ENCODE results near the gene NXN. TPM values are rescaled to one million over a fixed set of nuclear protein-coding genes. Genes with fewer than 3 reads are reported as not detected.

The NXN gene
- total RNA-seq, 2 donors from 2014 or later, result 124 to 201 TPM

DNA sequence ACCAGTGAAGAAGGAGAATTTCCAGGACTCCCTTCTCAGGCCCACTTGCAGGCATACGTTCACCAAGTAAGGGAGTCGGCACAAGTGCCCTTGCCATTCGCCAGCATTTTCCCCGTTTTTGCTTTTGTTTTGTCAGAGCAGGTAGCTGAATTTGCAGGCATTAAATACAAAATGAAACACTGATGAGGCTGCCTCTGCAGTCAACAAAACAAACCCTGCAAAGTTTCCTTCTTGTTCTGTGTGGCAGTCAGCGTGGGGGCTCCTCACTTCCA lies 205.3 kb downstream of the NXN start:
- Histone ChIP-seq H3K36me3 (ENCODE audit: control insufficient read depth, insufficient read depth, low read length) (peaks cover 94% of the 10 kb centered on the region), H3K4me1 (ENCODE audit: control insufficient read depth, insufficient read depth, low read length) (no peaks in the 10 kb centered on the region), H3K27me3 (ENCODE audit: control insufficient read depth, insufficient read depth, low read length, poor library complexity, severe bottlenecking) (no peaks in the 10 kb centered on the region), H3K9ac (ENCODE audit: extremely low read depth, low read length, poor library complexity, severe bottlenecking) (no peak overlapping the region), H3K9me3 (ENCODE audit: control insufficient read depth, low read length) (no peaks in the 10 kb centered on the region), H3K4me3 (ENCODE audit: low read length) (no peak overlapping the region), H3K27ac (ENCODE audit: low read depth, low read length) (peak overlapping the region; percentile 76)
- Mint-ChIP-seq H3K4me3 (no peak overlapping the region), H3K27ac (no peak overlapping the region), H3K9me3 (no peaks in the 10 kb centered on the region), H3K27me3 (ENCODE audit: insufficient read depth) (no peaks in the 10 kb centered on the region), H3K4me1 (no peaks in the 10 kb centered on the region), H3K36me3 (ENCODE audit: low read depth) (peaks cover 84% of the 10 kb centered on the region)
- 93 to 100% methylated on average over 3 to 5 of the region's 5 CpGs for WGBS, 2 experiments (ENCODE audit: insufficient coverage in 1 of 2, insufficient read length in 1 of 2)
- DNase-seq, result no peak
- TF ChIP-seq, protein P1, sequence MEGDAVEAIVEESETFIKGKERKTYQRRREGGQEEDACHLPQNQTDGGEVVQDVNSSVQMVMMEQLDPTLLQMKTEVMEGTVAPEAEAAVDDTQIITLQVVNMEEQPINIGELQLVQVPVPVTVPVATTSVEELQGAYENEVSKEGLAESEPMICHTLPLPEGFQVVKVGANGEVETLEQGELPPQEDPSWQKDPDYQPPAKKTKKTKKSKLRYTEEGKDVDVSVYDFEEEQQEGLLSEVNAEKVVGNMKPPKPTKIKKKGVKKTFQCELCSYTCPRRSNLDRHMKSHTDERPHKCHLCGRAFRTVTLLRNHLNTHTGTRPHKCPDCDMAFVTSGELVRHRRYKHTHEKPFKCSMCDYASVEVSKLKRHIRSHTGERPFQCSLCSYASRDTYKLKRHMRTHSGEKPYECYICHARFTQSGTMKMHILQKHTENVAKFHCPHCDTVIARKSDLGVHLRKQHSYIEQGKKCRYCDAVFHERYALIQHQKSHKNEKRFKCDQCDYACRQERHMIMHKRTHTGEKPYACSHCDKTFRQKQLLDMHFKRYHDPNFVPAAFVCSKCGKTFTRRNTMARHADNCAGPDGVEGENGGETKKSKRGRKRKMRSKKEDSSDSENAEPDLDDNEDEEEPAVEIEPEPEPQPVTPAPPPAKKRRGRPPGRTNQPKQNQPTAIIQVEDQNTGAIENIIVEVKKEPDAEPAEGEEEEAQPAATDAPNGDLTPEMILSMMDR (conservative IDR thresholded peaks at IDR 0.05), result no peak

- Histone ChIP-seq H3K36me3 (ENCODE audit: control insufficient read depth, insufficient read depth, low read length) (peaks cover 96% of the 10 kb centered on the region), H3K27me3 (ENCODE audit: control insufficient read depth, insufficient read depth, low read length, poor library complexity, severe bottlenecking) (no peaks in the 10 kb centered on the region), H3K4me3 (ENCODE audit: low read length) (no peak overlapping the region), H3K4me1 (ENCODE audit: control insufficient read depth, insufficient read depth, low read length) (no peaks in the 10 kb centered on the region), H3K9me3 (ENCODE audit: control insufficient read depth, low read length) (no peaks in the 10 kb centered on the region), H3K9ac (ENCODE audit: extremely low read depth, low read length, poor library complexity, severe bottlenecking) (no peak overlapping the region), H3K27ac (ENCODE audit: low read depth, low read length) (peak overlapping the region; percentile 76)
- Mint-ChIP-seq H3K27me3 (ENCODE audit: insufficient read depth) (no peaks in the 10 kb centered on the region), H3K9me3 (no peaks in the 10 kb centered on the region), H3K36me3 (ENCODE audit: low read depth) (peaks cover 88% of the 10 kb centered on the region), H3K4me1 (no peaks in the 10 kb centered on the region), H3K27ac (peak overlapping the region; percentile 1), H3K4me3 (no peak overlapping the region)
- DNase-seq, result no peak
- TF ChIP-seq, protein P1 (conservative IDR thresholded peaks at IDR 0.05), result no peak
- WGBS, 2 experiments (ENCODE audit: insufficient coverage in 1 of 2, insufficient read length in 1 of 2), result 81 to 95% methylated on average over 9 to 14 of the region's 14 CpGs
Observed at GRCh38 chr17:773467-774312, 205.9 kb downstream of the NXN start.

GRCh38 chr17:773016-773415 lies 206.6 kb downstream of the NXN start:
- Mint-ChIP-seq H3K4me3 (no peak overlapping the region), H3K4me1 (no peaks in the 10 kb centered on the region), H3K27ac (no peak overlapping the region), H3K9me3 (no peaks in the 10 kb centered on the region), H3K36me3 (ENCODE audit: low read depth) (peaks cover 85% of the 10 kb centered on the region), H3K27me3 (ENCODE audit: insufficient read depth) (no peaks in the 10 kb centered on the region)
- H3K36me3 ChIP-seq (ENCODE audit: control insufficient read depth, insufficient read depth, low read length), result peaks cover 90% of the 10 kb centered on the region
- no peak overlapping the region for H3K9ac ChIP-seq (ENCODE audit: extremely low read depth, low read length, poor library complexity, severe bottlenecking)
- no peak for DNase-seq
- 100% methylated on average over 2 of the region's 5 CpGs; no CpG with 5 or more reads in 1 of the 2 experiments for WGBS, 2 experiments (ENCODE audit: insufficient coverage in 1 of 2, insufficient read length in 1 of 2)
- H3K27me3 ChIP-seq (ENCODE audit: control insufficient read depth, insufficient read depth, low read length, poor library complexity, severe bottlenecking), result no peaks in the 10 kb centered on the region
- H3K4me3 ChIP-seq (ENCODE audit: low read length), result no peak overlapping the region
- no peaks in the 10 kb centered on the region for H3K4me1 ChIP-seq (ENCODE audit: control insufficient read depth, insufficient read depth, low read length)
- TF ChIP-seq, protein P1 (conservative IDR thresholded peaks at IDR 0.05), result no peak
- H3K9me3 ChIP-seq (ENCODE audit: control insufficient read depth, low read length), result no peaks in the 10 kb centered on the region
- H3K27ac ChIP-seq (ENCODE audit: low read depth, low read length), result peak overlapping the region; percentile 3
